Erythroblast (primary cell): ENCODE data around the gene FIZ1.

Experiments used
- GATA1 ChIP-seq: IDR thresholded peaks from 2 replicates; pipeline ENCODE4 v1.6.1; 2011; ENCODE audit warnings: low read depth, mild to moderate bottlenecking, control low read depth, low read length, moderate library complexity
- POLR2A ChIP-seq: IDR thresholded peaks from 2 replicates; pipeline ENCODE4 v1.6.1; 2011; ENCODE audit warnings: mild to moderate bottlenecking, low read length

- no peak for TF ChIP-seq POLR2A
- TF ChIP-seq GATA1: no peak
These were observed at the start of gene FIZ1 for GRCh38 chr19:55599468-55599841.
